Raji (cell line): ENCODE data around the gene ZNF746.

Source experiments
- POLR2A ChIP-seq: IDR thresholded peaks from 2 replicates; pipeline ENCODE4 v1.6.1; 2011; ENCODE audit warnings: low read depth, low read length, control low read depth; ENCODE audit not compliant: insufficient read depth

ZNF746 gene

DNA sequence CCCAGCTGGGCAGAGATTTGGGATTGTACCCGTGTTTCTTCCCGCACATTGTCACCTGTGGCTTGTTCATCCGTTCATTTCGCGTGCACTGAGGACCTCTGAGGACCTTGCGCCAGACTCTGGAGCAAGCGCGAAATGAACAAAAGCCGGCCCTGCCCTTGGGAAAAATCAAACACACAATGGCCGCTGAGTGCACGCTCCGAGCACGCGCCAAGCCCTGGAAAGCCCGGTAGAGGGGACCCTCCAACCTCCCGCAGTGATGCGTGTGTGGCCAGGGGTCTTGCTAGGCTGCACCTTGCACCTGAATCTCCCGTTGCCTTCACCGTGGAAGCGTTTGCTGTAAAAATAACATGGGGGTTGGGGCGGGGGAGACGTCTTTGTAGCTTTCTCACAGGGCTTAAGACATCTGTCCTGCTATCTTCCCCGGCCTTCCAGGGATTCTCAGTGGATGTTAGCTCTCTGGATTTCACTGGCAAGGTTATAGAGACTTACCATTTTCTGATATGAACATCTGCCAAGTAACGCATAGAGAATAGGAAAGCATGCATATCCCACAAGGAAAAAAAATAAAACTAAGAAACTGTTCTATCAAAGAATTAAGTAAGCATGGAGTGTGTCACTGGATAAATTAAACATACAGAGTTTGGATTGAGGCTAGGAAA is 74.0 kb downstream of the ZNF746 start:
- TF ChIP-seq POLR2A: no peak

DNA sequence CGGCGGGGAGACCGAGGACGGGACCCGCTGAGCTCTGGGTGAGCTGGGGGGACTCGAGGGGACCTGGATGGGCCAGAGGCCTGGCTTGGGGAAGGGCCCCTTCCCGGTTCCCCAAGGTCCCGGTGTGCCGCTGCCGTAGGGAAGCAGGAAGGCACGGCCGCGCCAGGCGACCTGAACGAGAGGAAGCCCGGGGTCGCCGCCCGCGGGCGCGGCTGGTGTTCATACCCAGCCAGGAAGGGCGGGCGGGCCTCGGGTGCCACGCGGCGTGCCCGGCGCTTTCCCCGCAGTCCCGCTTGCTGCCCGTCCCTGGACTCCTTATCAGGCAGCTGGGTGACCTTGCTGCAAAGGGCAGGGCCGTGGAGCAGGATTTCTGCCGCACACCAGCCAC is 74.7 kb downstream of the ZNF746 start:
- no peak for TF ChIP-seq POLR2A
